Epithelial cell of esophagus (primary cell): ENCODE measurements around the gene SPEM3.
"Not testable (repeated sequence)": the region's sequence is repeated elsewhere in the genome, so short reads cannot be mapped to it uniquely, and the experiment has no call there.

Source experiments
- DNase-seq: peaks from one replicate; pipeline ENCODE4 v3.0.0; 2010; ENCODE audit warnings: low read depth
- H3K4me3 ChIP-seq: 2 replicates; pipeline ENCODE4 v1.5.1; 2011; ENCODE audit warnings: mild to moderate bottlenecking, low read length, control low read depth
- CTCF ChIP-seq: IDR thresholded peaks from 2 replicates; pipeline ENCODE4 v1.5.1; 2011; ENCODE audit warnings: low read depth, mild to moderate bottlenecking, low read length, control low read depth, inconsistent platforms; ENCODE audit not compliant: insufficient read depth; ENCODE audit errors: missing control alignments

Gene SPEM3

GRCh38 chr17:7466639-7467341, 38.1 kb downstream of the SPEM3 start:
- no peak for DNase-seq
- H3K4me3 ChIP-seq: no peak overlapping the region
- TF ChIP-seq CTCF: no peak

GRCh38 chr17:7467498-7467897, 38.8 kb downstream of the SPEM3 start:
- H3K4me3 ChIP-seq: no peak overlapping the region
- DNase-seq: no peak
- no peak for TF ChIP-seq CTCF

GRCh38 chr17:7468290-7468689, 39.6 kb downstream of the SPEM3 start:
- TF ChIP-seq CTCF: no peak
- no peak for DNase-seq
- H3K4me3 ChIP-seq: no peak overlapping the region

GRCh38 chr17:7468804-7469389, 40.2 kb downstream of the SPEM3 start:
- H3K4me3 ChIP-seq: no peak overlapping the region
- no peak for DNase-seq
- TF ChIP-seq CTCF: no peak

- H3K4me3 ChIP-seq, DNase-seq: not testable (repeated sequence)
Observed at GRCh38 chr17:7469843-7470242, 41.2 kb downstream of the SPEM3 start.

- not testable (repeated sequence) for DNase-seq, H3K4me3 ChIP-seq
Observed at GRCh38 chr17:7470457-7470973, 41.9 kb downstream of the SPEM3 start.

GRCh38 chr17:7471729-7472128, 43.1 kb downstream of the SPEM3 start:
- TF ChIP-seq CTCF: no peak
- H3K4me3 ChIP-seq: no peak overlapping the region
- DNase-seq: no peak

- DNase-seq, H3K4me3 ChIP-seq: not testable (repeated sequence)
Observed at GRCh38 chr17:7474767-7475166, 46.1 kb downstream of the SPEM3 start.
